Neural cell (in vitro differentiated cells): ENCODE measurements around the gene CBR4. TPM values are rescaled to one million over a fixed set of nuclear protein-coding genes. Genes with fewer than 3 reads are reported as not detected.

Experiments
- H2AFZ ChIP-seq: fragments of 200-600, 300-800 bp; sonication (generic), shearing (Covaris generic); 2 replicates; pipeline ENCODE4 v1.6.0; 2014; ENCODE audit warnings: low read depth, mild to moderate bottlenecking, antibody characterized with exemption, low read length, moderate library complexity
- H3F3A ChIP-seq: fragments of 200-600 bp; shearing (Covaris generic); 2 replicates; pipeline ENCODE4 v1.6.1; 2016; ENCODE audit warnings: mild to moderate bottlenecking, moderate library complexity, mixed read lengths, antibody characterized with exemption, low read length; ENCODE audit not compliant: insufficient read depth, poor library complexity, severe bottlenecking
- H3K27ac ChIP-seq: fragments of 200-600, 300-800 bp; sonication (generic), shearing (Covaris generic); 2 replicates; pipeline ENCODE4 v1.5.1; 2014; ENCODE audit warnings: mild to moderate bottlenecking, low read length, moderate library complexity
- H3K27me3 ChIP-seq: fragments of 300-800, 200-600 bp; sonication (generic), shearing (Covaris generic); 2 replicates; pipeline ENCODE4 v1.6.0; 2014; ENCODE audit warnings: mild to moderate bottlenecking, low read depth, low read length, moderate library complexity; ENCODE audit not compliant: insufficient read depth
- H3K36me3 ChIP-seq: fragments of 300-800, 200-600 bp; sonication (generic), shearing (Covaris generic); 2 replicates; pipeline ENCODE4 v1.5.1; 2014; ENCODE audit warnings: mild to moderate bottlenecking, antibody characterized with exemption, low read length, moderate library complexity; ENCODE audit not compliant: insufficient read depth
- H3K4me2 ChIP-seq: fragments of 300-800, 200-600 bp; sonication (generic), shearing (Covaris generic); 2 replicates; pipeline ENCODE4 v1.6.0; 2014; ENCODE audit warnings: mild to moderate bottlenecking, low read length
- H3K4me3 ChIP-seq: fragments of 300-800, 200-600 bp; sonication (generic), shearing (Covaris generic); 2 replicates; pipeline ENCODE4 v1.5.1; 2014; ENCODE audit warnings: mild to moderate bottlenecking, low read length, moderate library complexity
- H3K79me2 ChIP-seq: fragments of 200-600 bp; shearing (Covaris generic); replicated peaks from 2 replicates; pipeline ENCODE4 v1.6.0; 2014; ENCODE audit warnings: mild to moderate bottlenecking, low read length, moderate library complexity; ENCODE audit not compliant: insufficient read depth
- H3K9ac ChIP-seq: fragments of 300-800, 200-600 bp; sonication (generic), shearing (Covaris generic); 2 replicates; pipeline ENCODE4 v1.6.1; 2016; ENCODE audit warnings: mild to moderate bottlenecking, low read length, mixed read lengths
- H3K9me2 ChIP-seq: fragments of 200-600 bp; shearing (Covaris generic); 2 replicates; pipeline ENCODE4 v1.6.1; 2016; ENCODE audit warnings: mild to moderate bottlenecking, low read length, mixed read lengths; ENCODE audit not compliant: insufficient read depth
- H3K9me3 ChIP-seq: fragments of 200-600, 300-800 bp; sonication (generic), shearing (Covaris generic); 2 replicates; pipeline ENCODE4 v1.6.1; 2016; ENCODE audit warnings: mild to moderate bottlenecking, mixed run types, low read length, moderate library complexity, mixed read lengths
- H4K20me1 ChIP-seq: fragments of 200-600 bp; shearing (Covaris generic); 2 replicates; pipeline ENCODE4 v1.6.1; 2016; ENCODE audit warnings: mild to moderate bottlenecking, mixed run types; ENCODE audit not compliant: insufficient read depth
- EP300 ChIP-seq: fragments of 450-650 bp; conservative IDR thresholded peaks from 2 replicates; pipeline ENCODE4 v1.6.1; 2014; ENCODE audit warnings: antibody characterized with exemption, mild to moderate bottlenecking, moderate library complexity; ENCODE audit not compliant: poor library complexity, severe bottlenecking
- EZH2 ChIP-seq: fragments of 200-600, 300-800 bp; shearing (Covaris generic), sonication (generic); IDR thresholded peaks from 2 replicates; pipeline ENCODE4 v1.6.1; 2014; ENCODE audit warnings: antibody characterized with exemption, low read length, borderline replicate concordance, mild to moderate bottlenecking; ENCODE audit not compliant: insufficient read depth, poor library complexity, severe bottlenecking
- MXI1 ChIP-seq: fragments of 450-650 bp; conservative IDR thresholded peaks from 2 replicates; pipeline ENCODE4 v1.6.1; 2014; ENCODE audit warnings: antibody characterized with exemption, mild to moderate bottlenecking; ENCODE audit not compliant: poor library complexity, severe bottlenecking
- POLR2AphosphoS5 ChIP-seq: IDR thresholded peaks from 2 replicates; pipeline ENCODE4 v1.6.1; 2012
- RAD21 ChIP-seq: fragments of 450-650 bp; conservative IDR thresholded peaks from 2 replicates; pipeline ENCODE4 v1.6.1; 2014; ENCODE audit warnings: antibody characterized with exemption, mild to moderate bottlenecking, moderate library complexity
- SMC3 ChIP-seq: fragments of 450-650 bp; conservative IDR thresholded peaks from 2 replicates; pipeline ENCODE4 v1.6.1; 2014; ENCODE audit warnings: antibody characterized with exemption, mild to moderate bottlenecking, moderate library complexity; ENCODE audit not compliant: poor library complexity
- TAF1 ChIP-seq: IDR thresholded peaks from 2 replicates; pipeline ENCODE4 v1.6.1; 2012; ENCODE audit warnings: low read depth
- polyA plus RNA-seq: library from polyadenylated mRNA; depleted of rRNA; stranded (reverse); fragments of >200 nt; gene quantifications from 2 replicates; pipeline ENCODE4 v1.2.3, GENCODE V29; 2014
- TF ChIP-seq, protein P1 (sequence below): IDR thresholded peaks from 2 replicates; pipeline ENCODE4 v1.6.1; 2012; ENCODE audit warnings: borderline replicate concordance
- TF ChIP-seq, protein P2 (sequence below): fragments of 450-650 bp; IDR thresholded peaks from 2 replicates; pipeline ENCODE4 v1.5.1; 2014; ENCODE audit warnings: antibody characterized with exemption, mild to moderate bottlenecking, moderate library complexity; ENCODE audit not compliant: poor library complexity, severe bottlenecking

The CBR4 gene
- polyA plus RNA-seq, 1 donor from 2014 or later, result 32.2 TPM

- Histone ChIP-seq H3F3A (no peaks in the 10 kb centered on the region), H3K27ac (no peak overlapping the region), H3K9ac (no peak overlapping the region), H3K27me3 (no peaks in the 10 kb centered on the region), H3K9me3 (no peaks in the 10 kb centered on the region), H3K79me2 (no peaks in the 10 kb centered on the region), H4K20me1 (no peaks in the 10 kb centered on the region), H3K36me3 (no peaks in the 10 kb centered on the region), H3K4me2 (no peak overlapping the region), H3K4me3 (no peak overlapping the region), H2AFZ (no peak overlapping the region), H3K9me2 (no peaks in the 10 kb centered on the region)
- TF ChIP-seq EP300 (no peak), SMC3 (no peak), EZH2 (no peak), MXI1 (no peak), POLR2AphosphoS5 (no peak), RAD21 (no peak)
- TF ChIP-seq, protein P1, sequence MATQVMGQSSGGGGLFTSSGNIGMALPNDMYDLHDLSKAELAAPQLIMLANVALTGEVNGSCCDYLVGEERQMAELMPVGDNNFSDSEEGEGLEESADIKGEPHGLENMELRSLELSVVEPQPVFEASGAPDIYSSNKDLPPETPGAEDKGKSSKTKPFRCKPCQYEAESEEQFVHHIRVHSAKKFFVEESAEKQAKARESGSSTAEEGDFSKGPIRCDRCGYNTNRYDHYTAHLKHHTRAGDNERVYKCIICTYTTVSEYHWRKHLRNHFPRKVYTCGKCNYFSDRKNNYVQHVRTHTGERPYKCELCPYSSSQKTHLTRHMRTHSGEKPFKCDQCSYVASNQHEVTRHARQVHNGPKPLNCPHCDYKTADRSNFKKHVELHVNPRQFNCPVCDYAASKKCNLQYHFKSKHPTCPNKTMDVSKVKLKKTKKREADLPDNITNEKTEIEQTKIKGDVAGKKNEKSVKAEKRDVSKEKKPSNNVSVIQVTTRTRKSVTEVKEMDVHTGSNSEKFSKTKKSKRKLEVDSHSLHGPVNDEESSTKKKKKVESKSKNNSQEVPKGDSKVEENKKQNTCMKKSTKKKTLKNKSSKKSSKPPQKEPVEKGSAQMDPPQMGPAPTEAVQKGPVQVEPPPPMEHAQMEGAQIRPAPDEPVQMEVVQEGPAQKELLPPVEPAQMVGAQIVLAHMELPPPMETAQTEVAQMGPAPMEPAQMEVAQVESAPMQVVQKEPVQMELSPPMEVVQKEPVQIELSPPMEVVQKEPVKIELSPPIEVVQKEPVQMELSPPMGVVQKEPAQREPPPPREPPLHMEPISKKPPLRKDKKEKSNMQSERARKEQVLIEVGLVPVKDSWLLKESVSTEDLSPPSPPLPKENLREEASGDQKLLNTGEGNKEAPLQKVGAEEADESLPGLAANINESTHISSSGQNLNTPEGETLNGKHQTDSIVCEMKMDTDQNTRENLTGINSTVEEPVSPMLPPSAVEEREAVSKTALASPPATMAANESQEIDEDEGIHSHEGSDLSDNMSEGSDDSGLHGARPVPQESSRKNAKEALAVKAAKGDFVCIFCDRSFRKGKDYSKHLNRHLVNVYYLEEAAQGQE, result no peak
- TF ChIP-seq, protein P2, sequence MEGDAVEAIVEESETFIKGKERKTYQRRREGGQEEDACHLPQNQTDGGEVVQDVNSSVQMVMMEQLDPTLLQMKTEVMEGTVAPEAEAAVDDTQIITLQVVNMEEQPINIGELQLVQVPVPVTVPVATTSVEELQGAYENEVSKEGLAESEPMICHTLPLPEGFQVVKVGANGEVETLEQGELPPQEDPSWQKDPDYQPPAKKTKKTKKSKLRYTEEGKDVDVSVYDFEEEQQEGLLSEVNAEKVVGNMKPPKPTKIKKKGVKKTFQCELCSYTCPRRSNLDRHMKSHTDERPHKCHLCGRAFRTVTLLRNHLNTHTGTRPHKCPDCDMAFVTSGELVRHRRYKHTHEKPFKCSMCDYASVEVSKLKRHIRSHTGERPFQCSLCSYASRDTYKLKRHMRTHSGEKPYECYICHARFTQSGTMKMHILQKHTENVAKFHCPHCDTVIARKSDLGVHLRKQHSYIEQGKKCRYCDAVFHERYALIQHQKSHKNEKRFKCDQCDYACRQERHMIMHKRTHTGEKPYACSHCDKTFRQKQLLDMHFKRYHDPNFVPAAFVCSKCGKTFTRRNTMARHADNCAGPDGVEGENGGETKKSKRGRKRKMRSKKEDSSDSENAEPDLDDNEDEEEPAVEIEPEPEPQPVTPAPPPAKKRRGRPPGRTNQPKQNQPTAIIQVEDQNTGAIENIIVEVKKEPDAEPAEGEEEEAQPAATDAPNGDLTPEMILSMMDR, result no peak
Observed at GRCh38 chr4:169014586-169014985, 4.5 kb upstream of the CBR4 start.

- Histone ChIP-seq H3K9me2 (no peaks in the 10 kb centered on the region), H3K4me2 (no peak overlapping the region), H4K20me1 (no peaks in the 10 kb centered on the region), H3K27ac (no peak overlapping the region), H3F3A (no peaks in the 10 kb centered on the region), H2AFZ (no peak overlapping the region), H3K9me3 (no peaks in the 10 kb centered on the region), H3K79me2 (peaks cover 9% of the 10 kb centered on the region), H3K9ac (no peak overlapping the region), H3K36me3 (no peaks in the 10 kb centered on the region), H3K4me3 (no peak overlapping the region), H3K27me3 (no peaks in the 10 kb centered on the region)
- TF ChIP-seq POLR2AphosphoS5, result no peak
- no peak for TF ChIP-seq TAF1
- TF ChIP-seq, protein P1, result no peak
- TF ChIP-seq SMC3, result no peak
- no peak for TF ChIP-seq EZH2
- TF ChIP-seq MXI1, result no peak
Observed at GRCh38 chr4:169013396-169013795, 3.3 kb upstream of the CBR4 start.
